Measurements from ENCODE around the gene PCA3.

PCA3 gene

DNA sequence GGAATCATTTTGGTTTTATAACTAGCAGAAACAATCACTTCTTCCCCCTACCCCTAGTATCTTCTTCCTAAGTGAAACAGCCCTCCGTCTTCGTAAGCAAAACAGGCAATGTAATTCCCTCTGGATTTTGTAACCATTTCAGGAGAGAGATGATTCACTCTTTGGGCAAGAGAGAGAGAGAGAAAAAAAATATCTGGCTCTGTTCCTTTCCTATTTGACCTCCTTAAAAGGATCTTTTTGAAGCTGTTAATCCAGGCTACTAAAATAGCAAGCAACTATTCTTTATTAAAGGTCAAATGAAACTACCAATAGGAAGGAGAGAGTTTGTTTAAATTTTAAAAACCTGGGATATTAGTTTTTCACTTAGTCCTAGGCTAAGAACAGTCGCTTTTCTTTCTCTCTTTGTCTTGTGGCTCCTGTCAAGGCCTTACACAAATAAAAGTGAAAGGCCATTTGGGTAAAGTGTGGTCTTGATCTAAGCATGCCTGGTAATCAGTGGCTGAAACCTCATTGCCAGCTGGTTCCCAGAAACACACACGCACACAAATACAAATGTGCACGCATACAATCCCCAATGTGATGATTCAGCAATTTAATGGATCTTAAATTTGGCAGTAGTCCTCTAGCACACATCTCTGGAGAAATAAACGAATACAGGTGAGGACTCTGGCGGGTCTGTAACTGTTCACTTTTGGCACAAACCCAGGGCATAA lies 71.5 kb downstream of the PCA3 start:
- peak; percentile 21 for DNase-seq

All from femur (tissue), 1 donor.